ENCODE data around the gene GIPC3. TPM values are rescaled to one million over a fixed set of nuclear protein-coding genes. Genes with fewer than 3 reads are reported as not detected.

GIPC3 gene
- total RNA-seq, 3 donors from 2014 or later (not counting 1 experiment from before 2014, with no cell fraction given) = 0.28 to 0.66 (median 0.56) TPM

- no peak for TF ChIP-seq CTCF (IDR thresholded peaks at IDR 0.05)
- Mint-ChIP-seq H3K4me1 (peaks cover 0 to 4% of the 10 kb centered on the region in 2 donors), H3K4me3 (no peak overlapping the region), H3K9me3 (no peaks in the 10 kb centered on the region), H3K27me3 (ENCODE audit: low read depth in 2 of 2) (no peaks in the 10 kb centered on the region), H3K36me3 (no peaks in the 10 kb centered on the region), H3K27ac (no peak overlapping the region)
- WGBS (ENCODE audit: insufficient coverage) = 94% methylated on average over 39 of the region's 39 CpGs
- intact Hi-C loops (cut with micrococcal nuclease) = no loop called here
- Histone ChIP-seq H3K4me3 (ENCODE audit: low read length) (no peak overlapping the region), H3K4me1 (ENCODE audit: control insufficient read depth, insufficient read depth, low read length) (peaks cover 12% of the 10 kb centered on the region), H3K9me3 (ENCODE audit: control insufficient read depth, insufficient read depth, low read length) (no peaks in the 10 kb centered on the region), H3K36me3 (ENCODE audit: control insufficient read depth, insufficient read depth, low read length) (peaks cover 34% of the 10 kb centered on the region), H3K27ac (ENCODE audit: low read length) (no peak overlapping the region), H3K27me3 (ENCODE audit: control insufficient read depth, insufficient read depth, low read length) (no peaks in the 10 kb centered on the region)
- DNase-seq = no peak
- ATAC-seq = no peak
These were observed 28.8 kb downstream of the GIPC3 start for GRCh38 chr19:3613818-3614661.

- 94% methylated on average over 17 of the region's 18 CpGs for WGBS (ENCODE audit: insufficient coverage)
- no peaks in the 10 kb centered on the region for H3K27me3 ChIP-seq (ENCODE audit: control insufficient read depth, insufficient read depth, low read length)
- no peak for TF ChIP-seq CTCF (IDR thresholded peaks at IDR 0.05)
- H3K27ac ChIP-seq (ENCODE audit: low read length) = no peak overlapping the region
- H3K4me1 Mint-ChIP-seq = no peaks in the 10 kb centered on the region
- H3K9me3 Mint-ChIP-seq = no peaks in the 10 kb centered on the region
- ATAC-seq (no peak), DNase-seq (no peak)
- peaks cover 38% of the 10 kb centered on the region for H3K36me3 ChIP-seq (ENCODE audit: control insufficient read depth, insufficient read depth, low read length)
- H3K9me3 ChIP-seq (ENCODE audit: control insufficient read depth, insufficient read depth, low read length) = no peaks in the 10 kb centered on the region
- peaks cover 11% of the 10 kb centered on the region for H3K4me1 ChIP-seq (ENCODE audit: control insufficient read depth, insufficient read depth, low read length)
- intact Hi-C loops (cut with micrococcal nuclease) = no loop called here
- H3K36me3 Mint-ChIP-seq = no peaks in the 10 kb centered on the region
- H3K27me3 Mint-ChIP-seq (ENCODE audit: low read depth in 2 of 2) = no peaks in the 10 kb centered on the region
- H3K27ac Mint-ChIP-seq = no peak overlapping the region
- no peak overlapping the region for H3K4me3 ChIP-seq (ENCODE audit: low read length)
- H3K4me3 Mint-ChIP-seq = no peak overlapping the region
These were observed 29.7 kb downstream of the GIPC3 start for GRCh38 chr19:3614858-3615505.

DNA sequence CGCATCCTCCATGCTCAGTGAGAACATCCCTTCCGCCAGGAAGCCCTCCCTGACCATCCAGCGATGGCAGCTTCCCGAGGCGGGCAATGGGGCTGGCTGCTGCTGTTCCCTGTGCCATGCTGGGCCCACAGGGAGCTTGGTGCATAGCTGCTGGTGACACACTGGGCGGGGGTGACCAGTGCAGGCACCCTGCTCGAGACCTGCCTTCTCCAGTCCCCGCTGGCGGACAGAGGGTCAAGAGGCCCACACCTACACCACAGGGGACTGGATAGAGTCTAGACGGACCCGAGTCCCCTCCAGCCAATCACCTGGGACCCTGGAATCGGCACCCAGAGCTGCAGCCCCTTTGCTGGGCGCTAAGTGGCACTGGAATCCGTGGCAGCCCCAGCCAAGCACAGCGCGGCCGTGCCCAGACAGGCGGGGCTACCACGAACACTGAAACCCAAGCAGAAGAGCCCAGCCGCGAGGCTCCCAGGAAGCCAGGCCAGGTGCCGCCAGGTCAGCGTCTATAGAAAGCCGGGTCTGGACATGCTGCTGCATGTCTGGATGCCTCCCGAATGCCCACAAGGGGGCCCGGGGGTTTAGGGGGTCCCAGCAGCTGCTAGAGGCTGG, 30.4 kb downstream of the GIPC3 start:
- WGBS (ENCODE audit: insufficient coverage) = 94% methylated on average over 26 of the region's 26 CpGs
- ATAC-seq = no peak
- Histone ChIP-seq H3K4me3 (ENCODE audit: low read length) (no peak overlapping the region), H3K36me3 (ENCODE audit: control insufficient read depth, insufficient read depth, low read length) (peaks cover 44% of the 10 kb centered on the region), H3K27ac (ENCODE audit: low read length) (no peak overlapping the region), H3K4me1 (ENCODE audit: control insufficient read depth, insufficient read depth, low read length) (peaks cover 11% of the 10 kb centered on the region), H3K27me3 (ENCODE audit: control insufficient read depth, insufficient read depth, low read length) (no peaks in the 10 kb centered on the region), H3K9me3 (ENCODE audit: control insufficient read depth, insufficient read depth, low read length) (no peaks in the 10 kb centered on the region)
- no peaks in the 10 kb centered on the region for H3K27me3 Mint-ChIP-seq (ENCODE audit: low read depth in 2 of 2)
- intact Hi-C loops (cut with micrococcal nuclease) = no loop called here
- no peak for TF ChIP-seq CTCF (IDR thresholded peaks at IDR 0.05)
- no peak for DNase-seq
- H3K4me3 Mint-ChIP-seq = no peak overlapping the region
- no peaks in the 10 kb centered on the region for H3K36me3 Mint-ChIP-seq
- no peak overlapping the region for H3K27ac Mint-ChIP-seq
- H3K4me1 Mint-ChIP-seq = no peaks in the 10 kb centered on the region
- no peaks in the 10 kb centered on the region for H3K9me3 Mint-ChIP-seq
